Measurements from ENCODE around the gene REXO4.

DNA sequence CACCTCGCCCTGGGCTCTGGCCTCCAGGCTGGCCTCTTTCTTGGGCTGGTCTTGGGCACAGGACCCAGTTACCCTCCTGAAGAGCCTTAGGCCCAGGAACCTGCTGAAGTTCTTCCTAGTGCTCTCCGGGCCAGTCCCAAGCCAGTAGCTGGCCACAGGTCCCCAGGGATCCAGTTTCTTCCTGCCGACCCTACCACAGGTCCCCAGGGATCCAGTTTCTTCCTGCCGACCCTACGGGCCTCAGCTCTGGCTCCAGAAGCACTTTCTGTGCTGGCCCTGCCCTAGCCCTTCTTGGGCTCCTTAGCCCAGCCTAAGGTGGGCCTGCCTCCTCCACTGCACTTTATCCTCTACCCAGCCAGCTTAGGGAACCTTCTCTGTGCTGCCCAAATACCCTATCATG lies 23.8 kb upstream of the REXO4 start:
- no peak for TF ChIP-seq GATA2 (IDR thresholded peaks at IDR 0.05; ENCODE audit: low read depth, low read length)
- no peak for TF ChIP-seq GATA3 (IDR thresholded peaks at IDR 0.05; ENCODE audit: low read depth, low read length)

All from SH-SY5Y (cell line).